HCT116 (cell line): ENCODE data around the gene NCBP3. TPM values are rescaled to one million over a fixed set of nuclear protein-coding genes. Genes with fewer than 3 reads are reported as not detected.

Source experiments
- ATAC-seq: fragments of 200-7000 bp; cut with Tn5 transposase; 2 replicates; pipeline ENCODE4 v1.9.1; 2020; ENCODE audit warnings: mild to moderate bottlenecking, moderate library complexity
- BruUV-seq: library from RNA; stranded (reverse); fragments of 400-500 nt; replicated peaks from 2 replicates; lab custom pipeline; 2021; lab: Mats Ljungman, UMichigan
- CTCF ChIA-PET: fragments of 300-600 bp; sonication (Branson Sonifier 250); formaldehyde crosslinking; loops from one replicate; lab custom pipeline; 2021; ENCODE audit warnings: antibody characterized with exemption; lab: Charles Lee
- POLR2A ChIA-PET: fragments of 300-600, 350-600 bp; sonication (Branson Sonifier 250); formaldehyde crosslinking; loops from one replicate; lab custom pipeline; 2021; ENCODE audit warnings: antibody characterized with exemption; lab: Charles Lee
- RAD21 ChIA-PET, 2 experiments: fragments of 300-600 bp; sonication (Branson Sonifier 250); formaldehyde crosslinking; loops; one replicate each; lab custom pipeline; 2023; ENCODE audit warnings: low total read pairs in 2 of 2; ENCODE audit not compliant: uncharacterized antibody in 2 of 2, unreplicated experiment in 2 of 2, low non-redundant PET in 1 of 2; lab: Charles Lee
- DNase-seq: peaks from one replicate; pipeline ENCODE4 v3.0.0-alpha.2; 2010; ENCODE audit warnings: low read depth, low spot score
- H2AFZ ChIP-seq: fragments of 200-600 bp; shearing (Covaris generic), sonication (generic); 2 replicates; pipeline ENCODE4 v1.6.1; 2017; ENCODE audit warnings: low read depth, mixed run types, mixed read lengths, antibody characterized with exemption, low read length; ENCODE audit not compliant: poor library complexity, severe bottlenecking
- H3K27ac ChIP-seq: 2 replicates; pipeline ENCODE4 v1.5.1; 2012; ENCODE audit warnings: low read depth, low read length
- H3K27me3 ChIP-seq: fragments of 200-600 bp; sonication (generic); 2 replicates; pipeline ENCODE4 v1.6.1; 2016; ENCODE audit warnings: mixed run types, low read length, mixed read lengths; ENCODE audit not compliant: insufficient read depth
- H3K36me3 ChIP-seq, 2 experiments: fragments of 200-500 bp in 1 of 2; fragments of 200-600 bp in 1 of 2; sonication (Bioruptor generic) in 1 of 2; sonication (generic) in 1 of 2; 2 replicates each; pipeline versions ENCODE4 v1.5.1 to v1.6.1; 2014 to 2016; ENCODE audit warnings: low read length in 2 of 2, inconsistent platforms in 1 of 2, mixed read lengths in 1 of 2, mixed run types in 1 of 2; ENCODE audit not compliant: insufficient read depth in 2 of 2, control insufficient read depth in 1 of 2
- H3K4me1 ChIP-seq, 2 experiments: fragments of 200-600 bp in 1 of 2; sonication (generic) in 1 of 2; 2 replicates each; pipeline versions ENCODE4 v1.5.1 to v1.6.1; 2012 to 2017; ENCODE audit warnings: low read length in 2 of 2, inconsistent platforms in 1 of 2, mild to moderate bottlenecking in 1 of 2, mixed read lengths in 1 of 2, mixed run types in 1 of 2, moderate library complexity in 1 of 2; ENCODE audit not compliant: insufficient read depth in 2 of 2, control insufficient read depth in 1 of 2
- H3K4me2 ChIP-seq: fragments of 200-600 bp; sonication (generic); 2 replicates; pipeline ENCODE4 v1.6.1; 2017; ENCODE audit warnings: mixed run types, low read length, mixed read lengths
- H3K4me3 ChIP-seq, 2 experiments: fragments of 200-600 bp in 1 of 2; sonication (generic) in 1 of 2; replicated peaks in 1 of 2; 2 replicates each; pipeline ENCODE4 v1.5.1; 2011 to 2016; ENCODE audit warnings: low read length in 2 of 2, control low read depth in 1 of 2, low read depth in 1 of 2, mild to moderate bottlenecking in 1 of 2, mixed read lengths in 1 of 2, mixed run types in 1 of 2
- H3K79me2 ChIP-seq: fragments of 200-600 bp; sonication (generic); 2 replicates; pipeline ENCODE4 v1.6.1; 2017; ENCODE audit warnings: mild to moderate bottlenecking, mixed run types, low read length, moderate library complexity, mixed read lengths; ENCODE audit not compliant: insufficient read depth
- H3K9ac ChIP-seq: fragments of 200-600 bp; sonication (generic); 2 replicates; pipeline ENCODE4 v1.6.1; 2016; ENCODE audit warnings: low read length, mixed read lengths
- H3K9me2 ChIP-seq: fragments of 200-600 bp; sonication (generic), shearing (Covaris generic); 2 replicates; pipeline ENCODE4 v1.6.1; 2017; ENCODE audit warnings: mixed run types, mild to moderate bottlenecking, moderate library complexity; ENCODE audit not compliant: insufficient read depth
- H3K9me3 ChIP-seq, 2 experiments: fragments of 200-500 bp in 1 of 2; fragments of 200-600 bp in 1 of 2; sonication (Bioruptor generic) in 1 of 2; sonication (generic) in 1 of 2; 2 replicates each; pipeline ENCODE4 v1.6.1; 2014 to 2017; ENCODE audit warnings: low read length in 2 of 2, mixed read lengths in 2 of 2, inconsistent platforms in 1 of 2, low read depth in 1 of 2, mild to moderate bottlenecking in 1 of 2, mixed run types in 1 of 2, moderate library complexity in 1 of 2; ENCODE audit not compliant: control insufficient read depth in 1 of 2, insufficient read depth in 1 of 2
- H4K20me1 ChIP-seq: fragments of 200-600 bp; sonication (generic), shearing (Covaris generic); 2 replicates; pipeline ENCODE4 v1.6.1; 2017; ENCODE audit warnings: mixed run types, mild to moderate bottlenecking, moderate library complexity; ENCODE audit not compliant: insufficient read depth
- ATF3 ChIP-seq: IDR thresholded peaks from 2 replicates; pipeline ENCODE4 v1.6.1; 2012
- CBX3 ChIP-seq: IDR thresholded peaks from 2 replicates; pipeline ENCODE4 v1.6.1; 2012; ENCODE audit warnings: low read depth
- CEBPB ChIP-seq: IDR thresholded peaks from 2 replicates; pipeline ENCODE4 v1.6.1; 2012; ENCODE audit warnings: low read depth
- CTCF ChIP-seq, 3 experiments: fragments of 200-600 bp in 1 of 3; sonication (generic) in 1 of 3; IDR thresholded peaks in 2 of 3; conservative IDR thresholded peaks in 1 of 3; 2 replicates each; pipeline ENCODE4 v1.5.1; 2012 to 2017; ENCODE audit warnings: low read depth in 2 of 3, low read length in 2 of 3, antibody characterized with exemption in 1 of 3, borderline replicate concordance in 1 of 3, control low read depth in 1 of 3, mild to moderate bottlenecking in 1 of 3, mixed read lengths in 1 of 3, mixed run types in 1 of 3, moderate library complexity in 1 of 3; ENCODE audit not compliant: insufficient read depth in 1 of 3
- EGR1 ChIP-seq: IDR thresholded peaks from 2 replicates; pipeline ENCODE4 v1.6.1; 2012; ENCODE audit warnings: low read depth
- ELF1 ChIP-seq: IDR thresholded peaks from 2 replicates; pipeline ENCODE4 v1.6.1; 2012; ENCODE audit warnings: low read depth, borderline replicate concordance
- EZH2 ChIP-seq: fragments of 200-600 bp; sonication (generic); IDR thresholded peaks from 2 replicates; pipeline ENCODE4 v1.6.1; 2017; ENCODE audit warnings: antibody characterized with exemption, mixed run types
- EZH2phosphoT487 ChIP-seq: fragments of 200-600 bp; IDR thresholded peaks from 2 replicates; pipeline ENCODE4 v1.6.1; 2018; ENCODE audit warnings: antibody characterized with exemption, borderline replicate concordance
- FOSL1 ChIP-seq: IDR thresholded peaks from 2 replicates; pipeline ENCODE4 v1.6.1; 2012; ENCODE audit warnings: low read depth
- JUND ChIP-seq: IDR thresholded peaks from 2 replicates; pipeline ENCODE4 v1.6.1; 2012
- POLR2A ChIP-seq: IDR thresholded peaks from 2 replicates; pipeline ENCODE4 v1.7.0; 2011; ENCODE audit warnings: borderline replicate concordance; ENCODE audit not compliant: insufficient read depth, insufficient read length; ENCODE audit errors: extremely low read depth
- REST ChIP-seq: IDR thresholded peaks from 2 replicates; pipeline ENCODE4 v1.6.1; 2012; ENCODE audit warnings: low read depth
- SP1 ChIP-seq: IDR thresholded peaks from 2 replicates; pipeline ENCODE4 v1.6.1; 2012; ENCODE audit warnings: low read depth
- SRF ChIP-seq: IDR thresholded peaks from 2 replicates; pipeline ENCODE4 v1.6.1; 2012; ENCODE audit warnings: low read depth
- TCF7L2 ChIP-seq: IDR thresholded peaks from 2 replicates; pipeline ENCODE4 v1.7.0; 2011; ENCODE audit warnings: borderline replicate concordance, inconsistent platforms; ENCODE audit not compliant: insufficient read depth, insufficient read length; ENCODE audit errors: extremely low read depth
- YY1 ChIP-seq: IDR thresholded peaks from 2 replicates; pipeline ENCODE4 v1.6.1; 2011; ENCODE audit warnings: low read length, low read depth, moderate library complexity, mild to moderate bottlenecking; ENCODE audit not compliant: insufficient replicate concordance; ENCODE audit errors: extremely low read depth
- ZNF274 ChIP-seq: fragments of 200-500 bp; sonication (Bioruptor generic); IDR thresholded peaks from 2 replicates; pipeline ENCODE4 v1.6.1; 2014; ENCODE audit warnings: mild to moderate bottlenecking, low read depth, low read length, inconsistent platforms
- intact Hi-C: fragments of 100-400 bp; cut with micrococcal nuclease; formaldehyde crosslinking; loops from 2 replicates; pipeline ENCODE4 v1.10.0; 2022
- total RNA-seq: library from RNA; stranded (reverse); gene quantifications from one replicate; pipeline ENCODE4 v1.2.1, GENCODE V29; 2021; ENCODE audit not compliant: unreplicated experiment

Gene NCBP3
- total RNA-seq, 1 experiment from 2014 or later, result 46.5 TPM

- Histone ChIP-seq H3K27me3 (no peaks in the 10 kb centered on the region), H2AFZ (no peak overlapping the region), H3K4me3 (no peak overlapping the region), H3K27ac (no peak overlapping the region), H3K79me2 (no peaks in the 10 kb centered on the region), H3K9ac (no peak overlapping the region), H4K20me1 (no peaks in the 10 kb centered on the region), H3K4me1 (peaks cover 6% of the 10 kb centered on the region in 2 experiments), H3K36me3 (peaks cover 4 to 15% of the 10 kb centered on the region in 2 experiments; a peak in 2 of 4 replicates), H3K4me2 (no peak overlapping the region), H3K9me2 (no peaks in the 10 kb centered on the region), H3K9me3 (no peaks in the 10 kb centered on the region)
- no peak for DNase-seq
- ChIA-PET POLR2A (no interaction called here), RAD21 (no interaction called here), CTCF (no interaction called here)
- intact Hi-C loops, result no loop called here
- ATAC-seq, result no peak
- no TSS peak for BruUV-seq
- no peak for TF ChIP-seq SP1
- no peak for TF ChIP-seq ZNF274
- no peak for TF ChIP-seq EZH2
- no peak for TF ChIP-seq SRF
- no peak for TF ChIP-seq REST
- no peak for TF ChIP-seq ATF3
- no peak for TF ChIP-seq EGR1
- no peak for TF ChIP-seq JUND
- no peak for TF ChIP-seq CTCF (IDR thresholded peaks at IDR 0.05 in 2 of 3, conservative IDR thresholded peaks at IDR 0.05 in 1 of 3; ENCODE audit: borderline replicate concordance in 1 of 3, insufficient read depth in 1 of 3, low read depth in 2 of 3, low read length in 2 of 3)
- no peak for TF ChIP-seq YY1
- TF ChIP-seq CEBPB, result no peak
- TF ChIP-seq TCF7L2, result no peak
- no peak for TF ChIP-seq CBX3
- TF ChIP-seq POLR2A, result no peak
- no peak for TF ChIP-seq ELF1
- no peak for TF ChIP-seq EZH2phosphoT487
- no peak for TF ChIP-seq FOSL1
These were observed 34.9 kb upstream of the NCBP3 start for GRCh38 chr17:3880983-3881382.
